HG03520 (cell line): Measurements from ENCODE around the gene DDX27.

Experiments used
- ATAC-seq: cut with Tn5 transposase; IDR thresholded peaks from one replicate; pipeline ENCODE4 v1.9.1; 2021; ENCODE audit warnings: mild to moderate bottlenecking, moderate library complexity; ENCODE audit not compliant: unreplicated experiment

Gene DDX27

DNA sequence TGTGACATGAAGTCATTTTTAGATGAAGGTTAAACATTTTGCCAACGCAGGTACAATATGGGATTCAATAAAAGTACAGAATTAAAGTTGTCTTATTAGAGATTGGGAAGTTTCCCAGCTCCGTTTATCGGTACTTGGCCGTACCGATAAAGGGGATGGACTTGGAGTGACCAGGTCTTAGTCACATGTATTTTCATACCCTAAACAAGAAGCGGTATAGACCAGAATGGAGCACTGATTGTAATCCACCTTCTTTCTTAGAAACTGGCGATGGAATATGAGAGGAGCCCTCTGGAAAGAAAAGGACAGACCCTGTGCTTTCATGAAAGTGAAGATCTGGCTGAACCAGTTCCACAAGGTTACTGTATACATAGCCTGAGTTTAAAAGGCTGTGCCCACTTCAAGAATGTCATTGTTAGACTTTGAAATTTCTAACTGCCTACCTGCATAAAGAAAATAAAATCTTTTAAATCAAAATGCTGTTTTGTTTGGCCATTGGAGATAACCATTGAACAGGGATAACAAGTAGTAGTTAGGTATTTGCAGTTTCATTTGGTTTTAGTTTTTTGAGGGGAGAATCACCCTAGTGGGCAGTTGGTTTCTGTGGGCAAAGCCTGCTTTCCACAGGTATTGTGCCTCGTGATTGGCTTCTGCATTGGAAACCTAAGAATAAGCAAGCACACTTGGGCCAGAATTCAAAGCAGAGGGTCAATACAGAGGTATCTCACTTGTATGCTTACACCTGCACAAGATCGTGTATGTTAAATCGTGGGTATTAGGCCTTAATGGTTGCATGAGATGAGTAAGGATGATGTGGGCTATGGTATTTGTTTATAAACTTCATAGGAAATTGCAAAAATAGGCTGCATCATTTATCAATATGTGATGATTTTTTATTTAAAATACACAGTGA is 69.8 kb downstream of the DDX27 start:
- ATAC-seq = no peak

- ATAC-seq = no peak
These were observed 71.5 kb downstream of the DDX27 start for GRCh38 chr20:49290608-49291191.

DNA sequence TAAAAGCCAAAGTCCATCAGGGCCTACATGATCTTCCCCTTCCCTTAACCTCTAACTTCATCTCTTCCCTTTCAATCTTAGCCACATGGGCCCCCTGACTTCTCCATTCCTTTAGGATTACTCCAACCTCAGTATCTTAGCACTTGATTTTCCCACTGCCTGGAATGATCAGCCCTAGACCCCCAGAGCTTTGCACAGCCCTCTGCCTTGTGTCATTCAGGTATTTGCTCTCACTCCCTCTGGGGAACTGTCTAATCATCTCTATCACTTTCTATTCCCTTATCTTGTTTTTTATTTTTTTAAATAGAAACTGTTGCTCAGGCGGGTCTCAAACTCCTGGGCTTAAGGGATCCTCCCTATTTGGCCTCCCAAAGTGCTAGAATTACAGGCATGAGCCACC is 72.0 kb downstream of the DDX27 start:
- ATAC-seq = no peak

DNA sequence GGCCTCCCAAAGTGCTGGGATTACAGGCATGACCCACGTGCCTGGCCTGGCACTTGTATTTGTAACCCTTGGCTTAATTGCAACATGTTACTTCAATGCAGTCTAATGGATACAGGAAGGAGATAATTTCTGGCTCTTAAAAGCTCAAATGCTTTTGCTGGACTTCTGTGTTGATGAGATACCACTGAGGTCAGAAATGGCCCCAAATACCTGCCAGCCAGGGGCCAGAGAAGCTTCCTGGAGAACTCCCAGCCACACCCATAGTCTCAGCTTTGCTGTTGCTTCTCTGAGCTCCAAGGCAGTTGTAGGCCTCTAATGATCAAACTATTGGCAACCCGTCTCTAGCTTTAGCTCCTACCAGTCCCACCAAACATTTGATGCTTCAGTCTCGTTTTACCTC is 72.8 kb downstream of the DDX27 start:
- ATAC-seq = no peak

DNA sequence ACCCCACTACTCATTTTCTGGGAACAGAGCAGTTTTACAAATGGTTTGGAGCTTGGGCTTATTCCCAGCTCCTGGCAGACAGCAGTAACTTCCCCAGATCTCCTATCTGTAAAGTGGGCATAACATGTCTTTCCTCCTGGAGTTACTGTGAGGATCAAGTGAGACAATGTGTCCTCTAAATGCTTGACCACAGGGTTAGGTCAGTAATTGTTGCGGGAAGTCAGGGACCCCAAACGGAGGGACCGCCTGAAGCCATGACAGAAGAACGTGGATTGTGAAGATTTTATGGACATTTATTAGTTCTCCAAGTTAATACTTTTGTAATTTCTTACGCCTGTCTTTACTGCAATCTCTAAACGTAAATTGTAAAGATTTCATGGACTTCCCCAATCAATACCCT is 73.9 kb downstream of the DDX27 start:
- no peak for ATAC-seq
